Gastrocnemius medialis (tissue), 4 donors: ENCODE measurements around the gene DBN1. TPM values are rescaled to one million over a fixed set of nuclear protein-coding genes. Genes with fewer than 3 reads are reported as not detected.

Experiments
- ATAC-seq, 2 donors: fragments of 150-250 bp; one replicate each; pipeline ENCODE4 v1.9.1; 2016
- DNase-seq, 2 donors: peaks; one replicate each; pipeline ENCODE4 v3.0.0-alpha.2; 2019
- H3K27ac ChIP-seq, 4 donors: fragments of 200-600 bp; sonication (generic); 1 replicate in 1 of 4; 2 replicates in 3 of 4; pipeline ENCODE4 v1.5.1; 2016 to 2018; ENCODE audit warnings: mild to moderate bottlenecking in 2 of 4, moderate library complexity in 1 of 4
- H3K27me3 ChIP-seq, 3 donors: fragments of 200-600 bp; sonication (generic) in 2 of 3; 1 replicate in 1 of 3; 2 replicates in 2 of 3; pipeline versions ENCODE4 v1.5.1 to v1.6.0; 2016 to 2019; ENCODE audit warnings: mild to moderate bottlenecking in 1 of 3, moderate library complexity in 1 of 3
- H3K36me3 ChIP-seq, 2 donors: fragments of 200-600 bp; sonication (generic) in 1 of 2; one replicate each; pipeline ENCODE4 v1.5.1; 2017 to 2018
- H3K4me1 ChIP-seq, 2 donors: fragments of 200-600 bp; sonication (generic) in 1 of 2; one replicate each; pipeline ENCODE4 v1.5.1; 2016 to 2017; ENCODE audit warnings: mild to moderate bottlenecking in 2 of 2
- H3K4me3 ChIP-seq, 4 donors: fragments of 200-600 bp; sonication (generic) in 3 of 4; 1 replicate in 1 of 4; 2 replicates in 3 of 4; pipeline ENCODE4 v1.5.1; 2016 to 2019; ENCODE audit warnings: mild to moderate bottlenecking in 2 of 4
- H3K9me3 ChIP-seq, 3 donors: fragments of 200-600 bp; sonication (generic) in 2 of 3; 1 replicate in 1 of 3; 2 replicates in 2 of 3; pipeline ENCODE4 v1.5.1; 2016 to 2019
- POLR2A ChIP-seq, 2 donors: fragments of 450-650 bp; IDR thresholded peaks; one replicate each; pipeline ENCODE4 v1.6.1; 2017; ENCODE audit warnings: antibody characterized with exemption in 2 of 2, mild to moderate bottlenecking in 2 of 2, moderate library complexity in 2 of 2
- in situ Hi-C, 4 donors: fragments of 200-750 bp; cut with MboI; loops; one replicate each; pipeline versions ENCODE4 v1.15.0 to v1.8.0; 2017; ENCODE audit warnings: low sequenced_read_pairs in 4 of 4
- intact Hi-C: fragments of 100-400 bp; cut with DNase I; formaldehyde crosslinking; loops from one replicate; pipeline ENCODE4 v1.15.1; 2023; ENCODE audit warnings: low total_unique reads
- total RNA-seq, 4 donors: library from RNA; depleted of rRNA; stranded (reverse); fragments of >200 nt; gene quantifications; one replicate each; pipeline versions ENCODE4 v1.1.0 to v1.2.3, GENCODE V29; 2016
- TF ChIP-seq, protein P1 (sequence below), 5 experiments: fragments of 450-650 bp in 3 of 5; fragments of 200-600 bp in 2 of 5; sonication (generic) in 2 of 5; IDR thresholded peaks in 4 of 5; conservative IDR thresholded peaks in 1 of 5; 1 replicate in 4 of 5; 2 replicates in 1 of 5; pipeline ENCODE4 v1.5.1; 2016 to 2019; ENCODE audit warnings: antibody characterized with exemption in 5 of 5, mild to moderate bottlenecking in 3 of 5, moderate library complexity in 3 of 5

DBN1 gene
- total RNA-seq, 4 donors from 2014 or later: 16.3 to 27.5 (median 23.2) TPM

DNA sequence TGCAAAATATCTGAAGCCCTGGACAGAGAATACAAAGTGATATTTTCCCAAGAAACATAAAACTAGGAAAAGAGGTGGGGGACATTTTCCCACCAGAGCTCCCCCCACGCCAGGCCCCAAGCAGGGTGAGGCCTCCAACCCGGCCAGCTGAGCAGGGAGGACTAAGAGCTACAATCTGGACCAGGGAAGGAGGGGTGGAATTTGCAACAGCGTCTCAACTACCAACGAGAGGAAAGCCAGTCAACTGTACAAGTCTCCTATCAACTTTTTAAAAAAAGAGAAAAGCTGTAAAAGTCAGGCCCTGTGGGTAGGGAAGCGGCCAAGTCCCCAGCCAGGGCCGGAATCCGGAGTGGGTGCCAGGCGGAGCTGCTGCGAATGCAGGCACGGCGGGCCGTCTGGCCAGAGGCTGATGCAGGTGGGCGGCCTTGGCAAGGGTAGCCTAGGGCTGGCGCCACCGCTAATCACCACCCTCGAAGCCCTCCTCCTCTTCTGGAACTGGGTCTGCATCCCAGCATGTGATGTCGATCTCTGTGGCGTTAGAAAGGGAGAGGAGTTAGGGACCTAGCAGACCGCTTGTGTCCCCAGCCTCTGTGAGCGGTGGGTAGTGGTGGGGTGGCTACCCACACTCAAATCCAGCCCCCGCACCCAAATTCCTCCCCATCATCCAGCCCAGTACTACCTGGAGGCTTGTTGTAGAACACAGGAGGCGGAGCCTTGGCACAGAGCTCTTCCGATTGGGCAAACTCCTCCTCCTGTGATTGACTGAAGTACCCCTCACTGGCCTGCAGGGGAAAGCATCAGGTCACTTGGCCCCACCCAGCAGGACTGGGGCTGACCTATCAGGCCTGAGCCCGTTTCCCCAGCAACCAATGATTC is 16.2 kb downstream of the DBN1 start:
- Histone ChIP-seq H3K36me3 (no peaks in the 10 kb centered on the region), H3K27me3 (peaks cover 0 to 5% (median 2%) of the 10 kb centered on the region in 3 donors), H3K27ac (peak overlapping the region; percentile 2 to 78 (median 30)), H3K9me3 (no peaks in the 10 kb centered on the region), H3K4me3 (no peak overlapping the region), H3K4me1 (peaks cover 9 to 25% of the 10 kb centered on the region in 2 donors)
- no peak for TF ChIP-seq POLR2A (IDR thresholded peaks at IDR 0.05)
- TF ChIP-seq, protein P1, sequence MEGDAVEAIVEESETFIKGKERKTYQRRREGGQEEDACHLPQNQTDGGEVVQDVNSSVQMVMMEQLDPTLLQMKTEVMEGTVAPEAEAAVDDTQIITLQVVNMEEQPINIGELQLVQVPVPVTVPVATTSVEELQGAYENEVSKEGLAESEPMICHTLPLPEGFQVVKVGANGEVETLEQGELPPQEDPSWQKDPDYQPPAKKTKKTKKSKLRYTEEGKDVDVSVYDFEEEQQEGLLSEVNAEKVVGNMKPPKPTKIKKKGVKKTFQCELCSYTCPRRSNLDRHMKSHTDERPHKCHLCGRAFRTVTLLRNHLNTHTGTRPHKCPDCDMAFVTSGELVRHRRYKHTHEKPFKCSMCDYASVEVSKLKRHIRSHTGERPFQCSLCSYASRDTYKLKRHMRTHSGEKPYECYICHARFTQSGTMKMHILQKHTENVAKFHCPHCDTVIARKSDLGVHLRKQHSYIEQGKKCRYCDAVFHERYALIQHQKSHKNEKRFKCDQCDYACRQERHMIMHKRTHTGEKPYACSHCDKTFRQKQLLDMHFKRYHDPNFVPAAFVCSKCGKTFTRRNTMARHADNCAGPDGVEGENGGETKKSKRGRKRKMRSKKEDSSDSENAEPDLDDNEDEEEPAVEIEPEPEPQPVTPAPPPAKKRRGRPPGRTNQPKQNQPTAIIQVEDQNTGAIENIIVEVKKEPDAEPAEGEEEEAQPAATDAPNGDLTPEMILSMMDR (IDR thresholded peaks at IDR 0.05 in 4 of 5, conservative IDR thresholded peaks at IDR 0.05 in 1 of 5): peak; percentile 46 to 70 (median 64)
- ATAC-seq (peak; percentile 29 to 31), DNase-seq (peak; percentile 50 to 80)
- in situ Hi-C loops: loop anchor here in 1 of 4 donors (10.0 kb wide), 1 partner anchor 52 kb away; the partner anchor contains the start of genes F12 and PFN3
- intact Hi-C loops: loop anchor here (2.0 to 10.0 kb wide), 3 partner anchors 22 to 342 kb away; partner anchors contain the start of gene MXD3

DNA sequence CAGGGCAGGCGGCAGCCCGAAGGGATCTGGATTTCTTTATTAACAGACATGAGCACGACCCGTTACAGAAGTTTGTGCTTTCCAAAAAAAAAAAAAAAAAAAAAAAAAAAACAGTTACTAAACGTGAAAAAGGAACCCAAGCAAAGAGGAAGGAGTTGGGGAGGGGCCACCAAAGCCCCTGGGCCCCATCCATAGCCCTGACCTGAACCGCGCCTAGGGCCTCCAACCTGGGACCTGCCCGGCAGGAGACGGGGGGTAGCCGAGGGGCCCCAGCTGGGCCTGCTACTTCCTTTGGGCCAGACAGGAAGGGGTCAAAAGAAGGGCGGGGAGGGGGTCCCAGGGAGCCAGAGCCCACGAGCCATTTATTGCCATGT is 16.9 kb downstream of the DBN1 start:
- H3K27me3 ChIP-seq: peaks cover 0 to 5% (median 2%) of the 10 kb centered on the region in 3 donors
- in situ Hi-C loops: loop anchor here in 1 of 4 donors (10.0 kb wide), 1 partner anchor 52 kb away; the partner anchor contains the start of genes F12 and PFN3

DNA sequence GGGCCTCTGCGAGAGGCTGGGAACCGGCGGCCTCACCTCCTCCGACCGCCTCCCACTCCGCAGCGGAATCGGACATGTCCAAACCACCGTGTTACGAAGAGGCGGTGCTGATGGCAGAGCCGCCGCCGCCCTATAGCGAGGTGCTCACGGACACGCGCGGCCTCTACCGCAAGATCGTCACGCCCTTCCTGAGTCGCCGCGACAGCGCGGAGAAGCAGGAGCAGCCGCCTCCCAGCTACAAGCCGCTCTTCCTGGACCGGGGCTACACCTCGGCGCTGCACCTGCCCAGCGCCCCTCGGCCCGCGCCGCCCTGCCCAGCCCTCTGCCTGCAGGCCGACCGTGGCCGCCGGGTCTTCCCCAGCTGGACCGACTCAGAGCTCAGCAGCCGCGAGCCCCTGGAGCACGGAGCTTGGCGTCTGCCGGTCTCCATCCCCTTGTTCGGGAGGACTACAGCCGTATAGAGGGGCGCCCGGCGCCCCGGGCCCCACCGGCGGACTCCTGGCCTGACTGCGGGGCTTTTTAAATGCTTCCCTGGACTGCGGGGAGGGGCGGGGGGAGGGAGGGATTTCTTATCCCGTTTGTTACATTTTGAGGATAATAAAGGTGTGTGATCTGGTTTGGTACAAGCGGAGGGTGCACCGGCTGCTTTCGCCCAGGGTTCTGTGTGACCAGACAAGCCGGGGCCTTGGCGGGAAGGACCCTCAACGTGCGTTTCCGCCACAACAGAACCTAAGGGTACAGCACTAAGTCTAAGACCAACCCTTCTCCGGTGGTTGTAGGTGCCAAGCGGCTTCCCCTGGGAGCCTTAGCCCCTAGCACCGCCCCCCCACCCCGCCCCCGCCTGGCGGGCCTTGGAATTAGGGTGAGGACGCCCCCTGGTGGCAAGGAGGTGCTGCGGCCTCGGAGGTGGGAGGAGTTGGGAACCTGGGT is 17.5 kb downstream of the DBN1 start:
- Histone ChIP-seq H3K36me3 (no peaks in the 10 kb centered on the region), H3K9me3 (no peaks in the 10 kb centered on the region), H3K27me3 (peaks cover 0 to 5% (median 2%) of the 10 kb centered on the region in 3 donors), H3K4me1 (peaks cover 9 to 25% of the 10 kb centered on the region in 2 donors), H3K27ac (peak overlapping the region; percentile 68 to 78 (median 75)), H3K4me3 (peak overlapping the region; percentile 55 to 93 (median 73))
- TF ChIP-seq POLR2A (IDR thresholded peaks at IDR 0.05): no peak
- TF ChIP-seq, protein P1 (IDR thresholded peaks at IDR 0.05 in 4 of 5, conservative IDR thresholded peaks at IDR 0.05 in 1 of 5): peak; percentile 66 to 98 (median 81)
- peak; percentile 53 to 60 for ATAC-seq
- peak; percentile 79 to 87 for DNase-seq
- intact Hi-C loops (loop anchor here (1.0 to 10.0 kb wide), 5 partner anchors 23 to 341 kb away; partner anchors contain the start of genes MXD3 and PDLIM7), in situ Hi-C loops (loop anchor here in 1 of 4 donors (10.0 kb wide), 1 partner anchor 51 kb away; the partner anchor contains the start of genes F12 and PFN3)

More for the DNA sequence above, 16.9 kb downstream of the DBN1 start:
- H3K36me3 ChIP-seq: no peaks in the 10 kb centered on the region
- DNase-seq (no peak), ATAC-seq (no peak)
- H3K9me3 ChIP-seq: no peaks in the 10 kb centered on the region
- peak overlapping the region in 2 of 4 donors; percentile 69 to 77 for H3K4me3 ChIP-seq
- peak overlapping the region; percentile 9 to 78 (median 31) for H3K27ac ChIP-seq
- intact Hi-C loops: loop anchor here (2.0 to 10.0 kb wide), 3 partner anchors 22 to 342 kb away; partner anchors contain the start of gene MXD3
- H3K4me1 ChIP-seq: peaks cover 9 to 25% of the 10 kb centered on the region in 2 donors
- no peak for TF ChIP-seq POLR2A (IDR thresholded peaks at IDR 0.05)
- TF ChIP-seq, protein P1 (IDR thresholded peaks at IDR 0.05 in 4 of 5, conservative IDR thresholded peaks at IDR 0.05 in 1 of 5): peak in 1 of 5 experiments; percentile 12
